HepG2 (cell line): ENCODE data around the gene ERC1. TPM values are rescaled to one million over a fixed set of nuclear protein-coding genes. Genes with fewer than 3 reads are reported as not detected.

Experiments
- ATAC-seq: fragments of 200-7000 bp; cut with Tn5 transposase; 3 replicates; pipeline ENCODE4 v1.9.1; 2020; ENCODE audit warnings: mild to moderate bottlenecking, moderate library complexity
- BruUV-seq: library from RNA; stranded (reverse); fragments of 400-500 nt; replicated peaks from 2 replicates; lab custom pipeline; 2021; lab: Mats Ljungman, UMichigan
- CTCF ChIA-PET: fragments of 300-600 bp; formaldehyde crosslinking; extraction: SDS; loops from one replicate; lab custom pipeline; 2021; ENCODE audit warnings: low total read pairs, inconsistent platforms, low intra/inter-chr PET ratio; lab: Yijun Ruan, JAX
- POLR2A ChIA-PET: fragments of 350-600 bp; sonication (Branson Sonifier 250); formaldehyde crosslinking; loops from one replicate; lab custom pipeline; 2020; ENCODE audit warnings: antibody characterized with exemption, inconsistent platforms; lab: Yijun Ruan, JAX
- DNase-seq: peaks from one replicate; pipeline ENCODE4 v3.0.0-alpha.2; 2015; ENCODE audit warnings: low spot score
- FAIRE-seq: peaks from 3 replicates; lab custom pipeline; 2011; peaks lifted over from hg19 to GRCh38; lab: Jason Lieb, UNC
- H2AFZ ChIP-seq: one replicate; pipeline ENCODE4 v1.6.1; 2011; ENCODE audit warnings: low read length, inconsistent platforms
- H3K27ac ChIP-seq: fragments of 300-600 bp; 3 replicates; pipeline ENCODE4 v1.8.0; 2011; ENCODE audit warnings: mixed run types, mild to moderate bottlenecking, mixed read lengths, low read length, inconsistent platforms; ENCODE audit not compliant: insufficient read depth; ENCODE audit errors: extremely low read length
- H3K27me3 ChIP-seq, 2 experiments: fragments of 200-600 bp in 1 of 2; 2 replicates in 1 of 2; 3 replicates in 1 of 2; pipeline versions ENCODE4 v1.6.0 to v1.8.0; 2011; ENCODE audit warnings: low read length in 2 of 2, mild to moderate bottlenecking in 2 of 2, moderate library complexity in 2 of 2, inconsistent platforms in 1 of 2; ENCODE audit not compliant: insufficient read depth in 2 of 2, control insufficient read depth in 1 of 2
- H3K36me3 ChIP-seq, 2 experiments: fragments of 200-600 bp in 1 of 2; replicated peaks in 1 of 2; 2 replicates in 1 of 2; 3 replicates in 1 of 2; pipeline versions ENCODE4 v1.5.1 to v1.8.0; 2011; ENCODE audit warnings: low read length in 2 of 2, inconsistent platforms in 1 of 2; ENCODE audit not compliant: insufficient read depth in 2 of 2, control insufficient read depth in 1 of 2
- H3K4me1 ChIP-seq: 2 replicates; pipeline ENCODE4 v1.5.1; 2012; ENCODE audit warnings: low read length, inconsistent platforms; ENCODE audit not compliant: insufficient read depth
- H3K4me2 ChIP-seq: 2 replicates; pipeline ENCODE4 v1.6.0; 2011; ENCODE audit warnings: low read depth, low read length, inconsistent platforms
- H3K4me3 ChIP-seq, 3 experiments: fragments of 200-600 bp in 1 of 3; sonication (generic), shearing (Covaris generic) in 1 of 3; replicated peaks in 1 of 3; 2 replicates each; pipeline ENCODE4 v1.5.1; 2011 to 2016; ENCODE audit warnings: low read length in 3 of 3, inconsistent platforms in 2 of 3, low read depth in 2 of 3, mild to moderate bottlenecking in 2 of 3, control low read depth in 1 of 3, mixed read lengths in 1 of 3; ENCODE audit not compliant: insufficient read depth in 1 of 3
- H3K79me2 ChIP-seq: one replicate; pipeline ENCODE4 v1.6.1; 2011; ENCODE audit warnings: low read length, inconsistent platforms; ENCODE audit not compliant: insufficient read depth
- H3K9ac ChIP-seq: 2 replicates; pipeline ENCODE4 v1.6.0; 2011; ENCODE audit warnings: mild to moderate bottlenecking, low read depth, low read length, inconsistent platforms; ENCODE audit not compliant: insufficient read depth
- H3K9me3 ChIP-seq: 2 replicates; pipeline ENCODE4 v1.5.1; 2012; ENCODE audit warnings: mild to moderate bottlenecking, low read length
- H4K20me1 ChIP-seq: 2 replicates; pipeline ENCODE4 v1.6.0; 2011; ENCODE audit warnings: inconsistent platforms, mild to moderate bottlenecking, low read length, moderate library complexity; ENCODE audit not compliant: insufficient read depth
- PLRG1 ChIP-seq: fragments of 450-650 bp; conservative IDR thresholded peaks from 2 replicates; pipeline ENCODE4 v1.6.1; 2016
- TFDP1 ChIP-seq: IDR thresholded peaks from 2 replicates; pipeline ENCODE4 v1.6.1; 2016; ENCODE audit warnings: missing compliant biosample characterization, missing genetic modification reagents, borderline replicate concordance
- ZNF225 ChIP-seq: sonication (generic); formaldehyde crosslinking; IDR thresholded peaks from 2 replicates; pipeline ENCODE4 v1.4.0; 2020; ENCODE audit warnings: mild to moderate bottlenecking, missing genetic modification reagents
- ZNF263 ChIP-seq: sonication (generic); formaldehyde crosslinking; IDR thresholded peaks from 2 replicates; pipeline ENCODE4 v1.4.0; 2020; ENCODE audit warnings: missing genetic modification reagents
- ZNF746 ChIP-seq: sonication (generic); formaldehyde crosslinking; IDR thresholded peaks from 2 replicates; pipeline ENCODE4 v1.8.0; 2022; ENCODE audit warnings: mild to moderate bottlenecking, missing genetic modification reagents
- WGBS: methylation state at CpG from one replicate; pipeline ENCODE4 v1.1.6; 2017; ENCODE audit warnings: low lambda C conversion rate; 5-methylcytosine and 5-hydroxymethylcytosine counted together
- in situ Hi-C: cut with HindIII; loops from 2 replicates; pipeline ENCODE4 v1.10.0; 2017; ENCODE audit warnings: low pct_unique_long_range_greater_than_20kb; ENCODE audit not compliant: extremely low pct_ligation_motif_present
- intact Hi-C: fragments of 100-400 bp; cut with micrococcal nuclease; formaldehyde crosslinking; loops from one replicate; pipeline ENCODE4 v1.10.0; 2022; ENCODE audit not compliant: unreplicated experiment
- polyA plus RNA-seq, 8 experiments: library from polyadenylated mRNA; depleted of rRNA in 3 of 8; stranded (reverse) in 7 of 8; unstranded in 1 of 8; fragments of >200 nt; fragmentation: Illumina TruSeq in 4 of 8; extraction: Trizol in 4 of 8; gene quantifications; 2 replicates each; pipeline versions ENCODE4 v1.2.1 to v1.2.3, GENCODE V29; 2011 to 2016; ENCODE audit warnings: low read depth in 4 of 8, missing spikeins in 1 of 8, mixed read lengths in 1 of 8; ENCODE audit not compliant: insufficient read depth in 1 of 8
- total RNA-seq, 5 experiments: library from RNA; depleted of rRNA; stranded (reverse); fragments of >200 nt; fragmentation: Illumina TruSeq; extraction: Trizol; gene quantifications; 2 replicates each; pipeline ENCODE4 v1.2.3, GENCODE V29; 2016; ENCODE audit warnings: low read depth in 1 of 5
- TF ChIP-seq, protein P1 (sequence below): sonication (generic); formaldehyde crosslinking; IDR thresholded peaks from 2 replicates; pipeline ENCODE4 v1.4.0; 2020; ENCODE audit warnings: low read depth, mild to moderate bottlenecking, missing genetic modification reagents

Gene ERC1
- total and polyA plus RNA-seq, 2 of the 13 experiments (the other 11 are each of a cell fraction or from before 2014, with no cell fraction given): 6.1 to 12.4 TPM

- TF ChIP-seq TFDP1 (CRISPR knock-in tag): no peak
- no peak for TF ChIP-seq PLRG1
- TF ChIP-seq, all 625 proteins: peak for 0
Observed at GRCh38 chr12:1115484-1116231, 124.6 kb downstream of the ERC1 start (continued).

GRCh38 chr12:1117371-1117770, 126.3 kb downstream of the ERC1 start:
- in situ Hi-C loops: loop anchor here (5.0 kb wide), 1 partner anchor 460 kb away; no protein-coding TSS in a partner anchor
- FAIRE-seq: no peak

More at GRCh38 chr12:1117371-1117770, 126.3 kb downstream of the ERC1 start:
- no TSS peak for BruUV-seq
- Histone ChIP-seq H3K9ac (no peak overlapping the region), H2AFZ (no peak overlapping the region), H3K4me2 (no peak overlapping the region), H3K79me2 (no peaks in the 10 kb centered on the region), H3K4me1 (no peaks in the 10 kb centered on the region), H3K36me3 (peaks cover 1 to 5% of the 10 kb centered on the region in 2 experiments; a peak in 4 of 5 replicates), H3K9me3 (no peaks in the 10 kb centered on the region), H3K27ac (no peak overlapping the region), H4K20me1 (no peaks in the 10 kb centered on the region; the same call in 1 of the 2 replicates), H3K4me3 (no peak overlapping the region), H3K27me3 (no peaks in the 10 kb centered on the region)
- ATAC-seq (no peak), DNase-seq (no peak)
- WGBS: 77% methylated on average over 6 of the region's 6 CpGs
- CTCF ChIA-PET: interaction anchor here (1.3 to 2.0 kb wide), 3 partner anchors 464 to 488 kb away, joined by 3 to 32 read pairs (median 3); no protein-coding TSS in a partner anchor
- TF ChIP-seq ZNF263 (CRISPR knock-in tag) (no peak), ZNF746 (CRISPR knock-in tag) (no peak), ZNF225 (CRISPR knock-in tag) (no peak)
- TF ChIP-seq, protein P1, sequence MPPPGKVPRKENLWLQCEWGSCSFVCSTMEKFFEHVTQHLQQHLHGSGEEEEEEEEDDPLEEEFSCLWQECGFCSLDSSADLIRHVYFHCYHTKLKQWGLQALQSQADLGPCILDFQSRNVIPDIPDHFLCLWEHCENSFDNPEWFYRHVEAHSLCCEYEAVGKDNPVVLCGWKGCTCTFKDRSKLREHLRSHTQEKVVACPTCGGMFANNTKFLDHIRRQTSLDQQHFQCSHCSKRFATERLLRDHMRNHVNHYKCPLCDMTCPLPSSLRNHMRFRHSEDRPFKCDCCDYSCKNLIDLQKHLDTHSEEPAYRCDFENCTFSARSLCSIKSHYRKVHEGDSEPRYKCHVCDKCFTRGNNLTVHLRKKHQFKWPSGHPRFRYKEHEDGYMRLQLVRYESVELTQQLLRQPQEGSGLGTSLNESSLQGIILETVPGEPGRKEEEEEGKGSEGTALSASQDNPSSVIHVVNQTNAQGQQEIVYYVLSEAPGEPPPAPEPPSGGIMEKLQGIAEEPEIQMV (CRISPR knock-in tag): no peak
- POLR2A ChIA-PET: interaction anchor here (1.1 to 1.3 kb wide), 2 partner anchors 466 to 488 kb away, joined by 3 to 4 read pairs; no protein-coding TSS in a partner anchor
- intact Hi-C loops: loop anchor here (5.0 kb wide), 1 partner anchor 400 kb away; no protein-coding TSS in a partner anchor
